GM18870 (cell line): Measurements from ENCODE around the gene CNNM2.
A peak's percentile ranks its signal among the peaks of the same experiment; 100 is the strongest.
"Not testable (repeated sequence)": the region's sequence is repeated elsewhere in the genome, so short reads cannot be mapped to it uniquely, and the experiment has no call there.

ENCODE experiments used
- ATAC-seq: cut with Tn5 transposase; IDR thresholded peaks from one replicate; pipeline ENCODE4 v1.9.1; 2021; ENCODE audit warnings: moderate library complexity; ENCODE audit not compliant: unreplicated experiment

Gene CNNM2

GRCh38 chr10:102964713-102965112, 46.6 kb downstream of the CNNM2 start:
- no peak for ATAC-seq

DNA sequence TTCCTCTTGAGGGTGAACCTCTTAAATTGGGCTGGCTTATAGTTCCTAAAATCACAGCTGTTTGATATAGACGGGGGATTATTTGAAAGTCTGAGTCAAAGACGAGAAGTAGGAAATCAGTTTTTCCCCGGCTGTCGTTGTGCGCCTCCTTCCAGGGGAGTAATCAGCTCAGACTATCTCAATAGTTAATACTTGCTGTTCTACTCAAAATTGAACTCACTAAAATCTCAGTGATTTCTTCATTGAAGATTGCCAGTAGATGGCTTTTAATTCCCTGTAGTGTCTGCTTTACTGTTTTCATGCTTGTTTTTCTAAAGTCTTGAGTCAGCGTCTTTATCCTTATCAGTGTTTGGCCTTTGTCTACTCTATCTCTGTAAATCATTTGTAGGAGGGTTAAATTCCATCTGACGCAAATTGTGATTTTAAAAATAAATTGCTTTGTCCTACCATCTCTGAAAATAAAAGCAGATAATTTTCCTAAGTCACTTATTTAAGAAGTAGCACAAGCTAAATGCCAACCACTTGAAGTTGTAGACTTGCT, 47.3 kb downstream of the CNNM2 start:
- no peak for ATAC-seq

DNA sequence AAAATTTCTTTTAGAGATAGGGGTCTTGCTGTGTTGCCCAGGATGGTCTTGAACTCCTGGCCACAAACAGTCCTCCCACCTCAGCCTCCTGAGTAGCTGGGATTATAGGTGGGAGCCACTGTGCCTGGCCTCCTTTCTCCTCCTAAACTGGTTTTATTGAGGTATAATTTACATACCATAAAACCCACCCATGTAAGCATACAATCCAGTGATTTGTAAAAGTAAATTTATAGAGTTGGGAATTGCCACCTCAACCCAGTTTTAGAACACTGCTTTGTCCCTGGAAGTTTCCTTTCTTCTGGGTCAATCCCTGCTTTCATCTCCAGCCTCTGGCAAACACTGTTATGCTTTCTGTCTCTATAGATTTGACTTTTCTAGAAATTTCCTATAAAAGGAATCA, 49.0 kb downstream of the CNNM2 start:
- no peak for ATAC-seq

DNA sequence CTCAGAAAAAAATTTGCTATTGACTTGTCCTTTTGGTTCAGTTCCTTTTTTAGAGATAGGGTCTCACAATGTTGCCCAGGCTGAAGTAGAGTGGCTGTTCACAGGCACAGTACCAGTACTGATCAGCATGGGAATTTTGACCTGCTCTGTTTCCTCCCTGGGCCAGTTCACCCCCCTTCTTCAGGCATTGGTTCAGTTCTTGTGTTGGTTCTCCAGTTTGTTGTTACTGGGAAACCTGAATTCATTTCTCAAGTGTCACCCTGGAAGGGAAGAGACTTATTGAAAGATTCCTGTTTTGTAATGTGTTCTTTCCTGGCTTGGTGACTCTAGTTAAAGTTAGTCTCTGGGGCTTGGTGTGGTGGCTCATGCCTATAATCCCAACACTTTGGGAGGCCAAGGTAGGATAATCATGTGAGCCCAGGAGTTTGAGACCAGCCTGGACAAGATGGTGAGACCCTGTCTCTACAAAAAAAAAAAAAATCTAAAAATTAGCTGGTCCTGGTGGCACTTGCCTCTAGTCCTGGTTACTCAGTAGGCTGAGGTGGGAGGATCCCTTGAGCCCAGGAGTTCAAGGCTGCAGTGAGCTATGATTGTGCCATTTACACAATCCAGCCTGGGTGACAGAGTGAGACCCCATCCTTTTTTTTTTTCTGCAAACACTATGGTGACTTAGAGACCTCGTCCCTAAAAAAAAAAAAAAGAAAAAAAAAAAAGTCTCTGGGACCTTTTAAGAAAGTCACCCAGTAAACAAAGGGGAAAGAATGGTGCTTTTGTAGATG, 52.7 kb downstream of the CNNM2 start:
- no peak for ATAC-seq

GRCh38 chr10:102975483-102976379, 57.6 kb downstream of the CNNM2 start:
- no peak for ATAC-seq

DNA sequence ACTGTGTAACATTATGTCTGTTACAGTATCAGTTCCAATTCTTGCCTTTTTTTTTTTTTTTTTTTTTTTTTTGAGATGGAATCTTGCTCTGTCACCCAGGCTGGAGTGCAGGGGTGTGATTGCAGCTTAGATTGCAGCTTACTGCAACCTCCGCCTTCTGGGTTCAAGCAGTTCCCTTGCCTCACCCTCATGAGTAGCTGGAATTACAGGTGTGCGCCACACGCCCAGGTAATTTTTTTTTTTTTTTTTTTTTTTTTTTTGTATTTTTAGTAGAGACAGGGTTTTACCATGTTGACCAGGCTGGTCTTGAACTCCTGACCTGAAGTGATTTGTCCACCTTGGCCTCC, 58.3 kb downstream of the CNNM2 start:
- ATAC-seq: not testable (repeated sequence)

DNA sequence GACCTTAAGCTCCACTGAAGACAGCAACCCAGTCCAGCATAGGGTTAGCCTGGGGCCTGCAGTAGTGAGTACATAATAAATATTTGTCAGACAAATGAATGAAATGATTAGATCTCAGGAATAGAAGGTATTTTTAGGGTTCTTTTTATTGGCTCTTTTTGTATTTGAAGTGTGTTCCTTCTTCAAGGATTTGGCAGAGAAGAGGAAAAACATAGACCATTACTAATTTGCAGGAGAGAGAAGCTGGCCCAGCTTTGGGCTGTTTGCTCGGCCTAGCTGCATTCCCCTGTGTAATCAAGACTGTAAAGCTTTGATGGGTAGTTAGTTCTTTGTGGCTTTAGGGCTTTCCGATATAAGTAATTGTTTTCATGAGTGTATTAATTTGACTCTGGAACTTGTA, 64.2 kb downstream of the CNNM2 start:
- ATAC-seq: no peak

- no peak for ATAC-seq
Observed at GRCh38 chr10:102984086-102984485, 66.0 kb downstream of the CNNM2 start.

DNA sequence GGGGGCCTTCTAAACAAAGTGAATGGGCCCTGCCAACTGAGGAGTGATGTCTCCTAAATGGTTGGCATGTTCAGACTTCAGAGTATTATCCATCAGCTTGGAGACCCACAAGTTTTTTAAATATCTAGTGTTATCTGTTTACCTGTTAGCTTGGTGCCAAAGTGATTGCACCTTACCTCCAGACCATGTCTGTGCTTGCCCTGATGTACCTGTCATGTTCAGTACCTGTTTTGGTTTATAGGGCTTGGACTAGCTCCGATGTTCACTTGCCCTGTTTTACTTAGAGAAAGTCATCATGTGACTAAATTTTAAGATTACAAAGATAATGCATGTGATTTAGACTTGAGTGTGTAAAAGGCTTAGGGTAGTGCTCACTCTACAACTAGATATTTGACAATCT, 67.7 kb downstream of the CNNM2 start:
- no peak for ATAC-seq

GRCh38 chr10:102988404-102989314, 70.6 kb downstream of the CNNM2 start:
- no peak for ATAC-seq

DNA sequence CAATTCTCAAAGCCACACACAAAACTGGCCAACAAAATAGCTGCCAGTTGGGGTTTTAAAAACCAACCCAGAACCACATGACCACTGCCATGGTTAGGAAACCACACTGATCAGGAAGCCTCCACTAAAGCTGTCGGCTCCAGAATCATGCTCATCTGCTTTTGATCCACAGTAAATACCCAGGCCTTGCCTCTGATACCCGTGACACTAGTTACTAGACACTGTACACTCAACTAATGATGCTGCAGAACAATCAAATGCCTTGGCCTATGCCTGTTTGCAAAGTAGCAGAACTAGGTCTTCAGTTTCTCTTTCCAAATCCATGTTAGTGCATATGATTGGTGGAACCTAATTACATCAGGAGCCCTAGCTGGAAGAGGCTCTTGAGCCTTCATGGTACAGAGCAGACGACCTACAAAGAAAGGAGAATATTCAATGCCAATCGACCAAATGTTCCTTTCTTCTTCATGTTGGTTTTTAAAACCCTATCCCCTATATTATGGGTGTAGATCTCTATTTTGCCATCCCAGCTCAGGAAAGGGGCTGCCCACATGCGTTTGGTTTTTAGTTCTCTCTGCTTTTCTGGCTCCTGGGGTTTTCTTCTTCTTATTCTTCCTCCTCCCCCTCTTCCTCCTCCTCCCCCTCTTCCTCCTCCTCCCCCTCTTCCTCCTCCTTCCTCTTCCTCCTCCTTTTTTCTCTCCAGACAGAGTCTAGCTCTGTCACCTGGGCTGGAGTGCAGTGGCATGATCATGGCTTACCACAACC, 76.6 kb downstream of the CNNM2 start:
- no peak for ATAC-seq

DNA sequence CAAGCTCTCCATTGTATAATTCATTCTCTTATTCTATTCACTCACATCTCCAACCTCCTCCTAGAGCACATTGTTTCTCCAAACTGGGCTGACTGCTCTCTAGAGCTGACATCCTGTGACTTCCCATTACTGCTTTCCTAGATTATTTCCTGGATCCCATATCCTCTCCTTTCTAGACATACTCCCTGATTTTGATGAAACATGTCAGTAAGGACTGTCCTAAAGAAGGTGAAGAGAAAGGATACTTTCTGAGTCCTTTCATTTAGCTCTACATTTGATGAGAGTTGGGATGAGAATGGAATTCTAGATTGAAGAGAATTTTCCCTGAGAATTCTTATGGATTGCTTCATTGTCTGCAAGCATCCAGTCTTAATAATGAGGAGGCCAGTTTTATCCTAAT, 78.8 kb downstream of the CNNM2 start:
- ATAC-seq: no peak

GRCh38 chr10:102997998-102998397, 79.9 kb downstream of the CNNM2 start:
- ATAC-seq: peak; percentile 52

- ATAC-seq: no peak
Observed at GRCh38 chr10:102998399-102998907, 80.4 kb downstream of the CNNM2 start.

- not testable (repeated sequence) for ATAC-seq
Observed at GRCh38 chr10:103000050-103000449, 82.0 kb downstream of the CNNM2 start.

DNA sequence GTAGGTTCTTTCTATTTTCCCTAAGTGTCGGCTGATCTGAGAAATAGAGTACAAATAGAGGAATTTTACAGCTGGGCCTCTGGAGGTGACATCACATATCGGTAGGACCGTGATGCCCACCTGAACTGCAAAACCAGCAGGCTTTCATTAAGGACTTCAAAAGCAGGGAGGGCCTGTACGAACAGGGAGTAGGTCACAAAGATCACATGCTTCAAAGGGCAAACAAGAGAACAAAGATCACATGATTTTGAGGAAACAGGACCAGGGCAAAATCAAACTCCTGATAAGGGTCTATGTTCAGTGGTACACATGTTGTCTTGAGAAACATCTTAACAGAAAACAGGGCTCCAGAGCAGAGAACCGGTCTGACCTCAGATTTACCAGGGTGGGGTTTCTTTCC, 88.9 kb downstream of the CNNM2 start:
- no peak for ATAC-seq

DNA sequence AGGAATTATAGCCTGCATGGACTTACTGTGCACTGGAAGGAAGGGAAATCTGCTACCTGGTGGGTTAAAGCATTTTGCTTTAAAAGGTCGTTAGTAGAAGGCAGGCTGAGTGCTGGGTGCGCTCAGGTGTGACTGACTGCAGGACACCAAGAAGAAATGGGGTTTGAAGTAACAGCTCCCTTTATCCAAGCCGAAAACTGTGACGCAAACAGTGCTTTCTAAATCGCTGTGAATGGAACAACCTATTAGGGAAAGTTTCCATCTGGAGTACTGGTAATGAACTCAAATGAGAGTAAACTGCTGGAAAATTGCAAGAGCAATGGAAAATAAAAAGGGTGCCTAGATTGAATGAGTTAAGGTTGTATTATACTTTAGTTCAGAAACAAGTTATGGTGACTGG, 95.3 kb downstream of the CNNM2 start:
- no peak for ATAC-seq

GRCh38 chr10:103019425-103019824, 101.3 kb downstream of the CNNM2 start:
- ATAC-seq: no peak

DNA sequence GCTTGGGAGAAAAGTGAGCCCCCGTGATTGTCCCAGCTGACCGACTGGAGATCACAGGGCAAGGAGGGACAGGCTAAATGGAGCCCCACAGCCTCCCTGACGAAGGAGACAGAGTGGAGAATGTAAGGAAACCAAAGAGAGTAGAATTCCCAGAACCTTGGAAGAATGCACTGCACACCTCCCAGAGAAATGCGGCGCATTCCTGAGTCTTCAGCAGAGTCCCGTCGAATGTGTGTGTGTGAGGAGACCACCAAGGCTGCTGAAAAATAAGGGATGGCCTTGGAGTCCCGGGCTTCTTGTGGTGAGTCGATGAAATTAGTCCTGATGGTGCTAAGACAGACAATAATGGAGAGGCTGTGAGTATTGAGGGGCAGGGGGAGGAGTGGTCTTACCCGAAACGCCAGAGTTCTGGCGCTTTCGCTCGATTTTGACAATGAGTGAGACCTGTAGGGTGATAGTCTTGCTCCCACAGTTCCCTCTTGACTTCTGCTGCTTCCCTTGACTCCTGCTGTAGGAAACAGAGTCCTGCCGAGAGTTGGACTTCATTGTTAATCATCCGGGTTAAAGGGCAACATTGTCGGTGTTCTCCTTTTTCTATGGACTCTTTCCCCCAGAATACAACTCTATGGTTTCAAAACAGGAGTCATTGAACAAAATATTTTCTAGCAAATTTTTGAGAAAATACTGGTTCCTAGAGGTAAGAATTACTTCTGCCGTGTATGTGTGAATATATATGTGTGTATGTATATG, 103.2 kb downstream of the CNNM2 start:
- ATAC-seq: no peak
